ENCODE measurements around the gene CACNA2D4.

CACNA2D4 gene

DNA sequence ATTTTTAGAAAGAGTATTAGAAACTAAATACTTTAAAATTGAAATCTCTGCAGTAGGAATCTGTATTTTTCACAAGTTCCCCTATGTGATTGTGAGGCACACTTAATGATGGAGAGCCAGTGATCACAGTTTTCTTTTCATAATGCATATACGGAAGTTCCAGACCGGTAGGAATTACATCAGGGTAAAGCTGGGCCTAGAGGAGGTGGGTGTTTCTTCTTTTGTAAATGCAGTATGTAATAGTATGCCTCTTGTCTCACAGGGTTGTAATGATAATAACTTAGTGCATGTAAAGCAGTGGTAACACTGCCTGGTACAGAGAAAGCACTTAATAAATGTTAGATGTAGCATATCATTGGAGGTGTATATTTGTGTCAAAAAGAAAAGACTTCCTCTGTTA is 155.3 kb downstream of the CACNA2D4 start:
- no peak overlapping the region for H3K4me3 ChIP-seq (ENCODE audit: low read depth, low read length)
- no peak for DNase-seq
- no peaks in the 10 kb centered on the region for H3K27me3 ChIP-seq
- peaks cover 6% of the 10 kb centered on the region; the same call in 1 of the 2 replicates for H3K4me1 ChIP-seq
- TF ChIP-seq, protein P1, sequence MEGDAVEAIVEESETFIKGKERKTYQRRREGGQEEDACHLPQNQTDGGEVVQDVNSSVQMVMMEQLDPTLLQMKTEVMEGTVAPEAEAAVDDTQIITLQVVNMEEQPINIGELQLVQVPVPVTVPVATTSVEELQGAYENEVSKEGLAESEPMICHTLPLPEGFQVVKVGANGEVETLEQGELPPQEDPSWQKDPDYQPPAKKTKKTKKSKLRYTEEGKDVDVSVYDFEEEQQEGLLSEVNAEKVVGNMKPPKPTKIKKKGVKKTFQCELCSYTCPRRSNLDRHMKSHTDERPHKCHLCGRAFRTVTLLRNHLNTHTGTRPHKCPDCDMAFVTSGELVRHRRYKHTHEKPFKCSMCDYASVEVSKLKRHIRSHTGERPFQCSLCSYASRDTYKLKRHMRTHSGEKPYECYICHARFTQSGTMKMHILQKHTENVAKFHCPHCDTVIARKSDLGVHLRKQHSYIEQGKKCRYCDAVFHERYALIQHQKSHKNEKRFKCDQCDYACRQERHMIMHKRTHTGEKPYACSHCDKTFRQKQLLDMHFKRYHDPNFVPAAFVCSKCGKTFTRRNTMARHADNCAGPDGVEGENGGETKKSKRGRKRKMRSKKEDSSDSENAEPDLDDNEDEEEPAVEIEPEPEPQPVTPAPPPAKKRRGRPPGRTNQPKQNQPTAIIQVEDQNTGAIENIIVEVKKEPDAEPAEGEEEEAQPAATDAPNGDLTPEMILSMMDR (IDR thresholded peaks at IDR 0.05; ENCODE audit: low read depth, low read length) = no peak
- H3K36me3 ChIP-seq = no peaks in the 10 kb centered on the region
- no peaks in the 10 kb centered on the region for H3K9me3 ChIP-seq

DNA sequence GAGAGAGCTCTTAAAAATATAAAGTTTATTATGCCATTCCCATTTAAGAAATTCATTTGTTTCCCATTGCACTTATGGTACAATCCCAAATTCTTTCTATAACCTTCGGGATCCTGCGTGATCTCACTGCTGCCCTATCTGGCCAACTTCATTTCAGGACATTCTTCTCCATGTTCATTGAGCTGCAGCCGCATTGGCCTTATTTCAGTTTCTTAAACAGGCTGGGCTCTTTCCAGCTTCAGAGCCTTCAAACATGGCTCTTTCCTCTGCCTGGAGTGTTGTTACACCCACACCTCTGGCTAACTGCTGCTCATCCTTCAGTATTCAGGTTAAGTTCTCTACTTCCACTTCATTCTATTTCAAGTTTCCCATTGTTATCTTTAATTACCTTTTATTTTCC is 156.6 kb downstream of the CACNA2D4 start:
- H3K4me1 ChIP-seq = no peaks in the 10 kb centered on the region
- peaks cover 7% of the 10 kb centered on the region for H3K36me3 ChIP-seq
- no peak for DNase-seq
- TF ChIP-seq, protein P1 (IDR thresholded peaks at IDR 0.05; ENCODE audit: low read depth, low read length) = no peak
- no peaks in the 10 kb centered on the region for H3K9me3 ChIP-seq
- no peak overlapping the region for H3K4me3 ChIP-seq (ENCODE audit: low read depth, low read length)
- H3K27me3 ChIP-seq = no peaks in the 10 kb centered on the region

DNA sequence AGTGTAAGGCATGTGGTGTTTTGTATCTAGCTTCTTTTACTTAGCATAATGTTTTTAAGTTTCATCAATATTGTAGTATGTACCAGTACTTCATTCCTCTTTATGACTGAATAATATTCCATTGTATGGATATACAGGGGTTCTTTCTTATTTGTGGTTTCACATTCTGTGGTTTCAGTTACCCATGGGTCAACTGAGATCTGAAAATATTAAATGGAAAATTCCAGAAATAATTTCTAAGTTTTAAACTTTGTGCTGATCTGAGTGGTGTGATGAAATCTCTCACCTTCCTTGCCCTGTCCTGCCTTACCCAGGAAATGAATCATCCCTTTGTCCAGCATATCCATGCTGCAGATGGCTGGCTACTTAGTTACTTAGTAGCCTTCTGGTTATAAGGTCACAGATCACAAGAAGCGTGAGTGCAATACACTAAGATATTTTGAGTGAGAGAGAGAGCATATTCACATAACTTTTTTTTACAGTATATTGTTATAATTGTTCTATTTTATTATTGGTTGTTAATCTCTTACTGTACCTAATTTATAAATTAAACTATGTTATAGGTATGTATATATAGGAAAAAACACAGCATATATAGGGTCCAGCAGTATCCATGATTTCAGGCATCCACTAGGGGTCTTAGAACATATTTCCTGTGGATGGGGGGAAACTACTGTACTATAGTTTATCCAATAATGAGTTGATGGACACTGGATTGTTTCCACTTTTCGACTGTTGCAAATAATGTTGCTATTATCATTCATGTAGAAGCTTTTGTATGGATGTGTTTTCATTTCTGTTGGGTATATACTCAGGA is 157.7 kb downstream of the CACNA2D4 start:
- H3K36me3 ChIP-seq = peaks cover 10% of the 10 kb centered on the region
- no peaks in the 10 kb centered on the region for H3K9me3 ChIP-seq
- DNase-seq = no peak
- TF ChIP-seq, protein P1 (IDR thresholded peaks at IDR 0.05; ENCODE audit: low read depth, low read length) = 0 out of 2 replicates have a peak, but pooled peaks have one; percentile 13
- no peaks in the 10 kb centered on the region for H3K4me1 ChIP-seq
- no peak overlapping the region for H3K4me3 ChIP-seq (ENCODE audit: low read depth, low read length)
- H3K27me3 ChIP-seq = no peaks in the 10 kb centered on the region

DNA sequence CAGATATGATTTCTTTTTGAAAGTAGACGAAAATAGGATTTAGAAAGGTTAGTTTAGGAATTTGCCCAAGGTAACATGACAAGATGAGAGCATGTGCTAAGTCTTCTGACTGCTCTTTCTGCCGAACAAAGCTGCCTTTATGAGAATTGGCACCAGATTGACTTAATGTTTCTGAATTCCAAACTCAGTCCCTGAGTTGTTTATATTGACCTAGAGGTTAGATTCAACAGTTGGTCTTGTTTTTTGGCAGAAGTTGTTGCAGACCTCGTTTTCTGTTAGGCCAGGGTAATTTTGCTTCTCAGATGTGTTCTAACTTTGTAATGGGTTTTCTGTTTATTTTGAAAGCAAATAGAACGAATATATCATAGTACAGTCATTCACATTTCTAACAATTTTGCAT is 159.6 kb downstream of the CACNA2D4 start:
- no peaks in the 10 kb centered on the region for H3K9me3 ChIP-seq
- H3K4me1 ChIP-seq = no peaks in the 10 kb centered on the region
- no peak for DNase-seq
- peaks cover 21% of the 10 kb centered on the region for H3K36me3 ChIP-seq
- TF ChIP-seq, protein P1 (IDR thresholded peaks at IDR 0.05; ENCODE audit: low read depth, low read length) = no peak
- H3K4me3 ChIP-seq (ENCODE audit: low read depth, low read length) = no peak overlapping the region
- no peaks in the 10 kb centered on the region for H3K27me3 ChIP-seq

DNA sequence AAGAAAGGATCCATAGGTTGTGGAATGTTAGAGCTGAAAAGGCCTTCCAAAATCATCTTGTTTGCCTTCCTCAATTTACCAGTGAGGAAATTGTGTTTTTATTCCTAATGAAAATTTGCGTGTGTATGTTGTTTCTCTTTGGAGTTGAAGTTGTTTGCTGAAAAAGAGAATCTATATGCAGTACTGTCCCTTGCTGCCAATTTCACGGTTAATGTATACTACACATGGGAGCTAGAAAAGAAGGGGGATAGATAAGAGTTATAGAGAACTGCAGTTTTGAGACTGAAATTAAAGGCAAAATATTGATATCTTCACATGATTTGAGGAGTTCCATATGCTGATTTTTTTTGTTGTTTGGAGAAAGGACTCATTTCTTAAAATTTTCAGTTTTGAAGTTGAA is 160.1 kb downstream of the CACNA2D4 start:
- H3K9me3 ChIP-seq = no peaks in the 10 kb centered on the region
- no peak for DNase-seq
- no peak overlapping the region for H3K4me3 ChIP-seq (ENCODE audit: low read depth, low read length)
- TF ChIP-seq, protein P1 (IDR thresholded peaks at IDR 0.05; ENCODE audit: low read depth, low read length) = no peak
- peaks cover 21% of the 10 kb centered on the region for H3K36me3 ChIP-seq
- no peaks in the 10 kb centered on the region for H3K27me3 ChIP-seq
- H3K4me1 ChIP-seq = no peaks in the 10 kb centered on the region

DNA sequence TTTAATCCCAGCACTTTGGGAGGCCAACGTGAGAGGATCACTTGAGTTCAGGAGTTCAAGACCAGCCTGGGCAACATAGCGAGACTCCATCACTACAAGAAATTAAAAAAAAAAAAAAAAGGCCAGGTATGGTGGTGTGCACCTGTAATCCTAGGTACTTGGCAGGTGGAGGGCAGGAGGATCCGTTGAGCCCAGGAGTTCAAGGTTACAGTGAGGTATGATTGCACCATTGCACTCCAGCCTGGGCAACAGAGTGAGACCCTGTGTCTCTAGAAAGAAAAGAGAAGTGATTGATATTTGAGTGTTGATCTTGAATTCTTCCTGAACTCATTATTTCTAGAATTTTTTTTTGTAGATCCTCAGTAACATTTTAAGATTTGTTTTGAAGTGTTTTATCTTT is 168.2 kb downstream of the CACNA2D4 start:
- no peak overlapping the region for H3K4me3 ChIP-seq (ENCODE audit: low read depth, low read length)

More for the DNA sequence above, 168.2 kb downstream of the CACNA2D4 start:
- TF ChIP-seq, protein P1 (IDR thresholded peaks at IDR 0.05; ENCODE audit: low read depth, low read length) = no peak
- Histone ChIP-seq H3K4me1 (no peaks in the 10 kb centered on the region), H3K27me3 (no peaks in the 10 kb centered on the region), H3K9me3 (no peaks in the 10 kb centered on the region), H3K36me3 (peaks cover 8% of the 10 kb centered on the region)
- DNase-seq = no peak

Data from BE2C (cell line).